ENCODE measurements around the gene P2RX1. TPM values are rescaled to one million over a fixed set of nuclear protein-coding genes. Genes with fewer than 3 reads are reported as not detected.

Gene P2RX1
- total and polyA plus RNA-seq, 2 donors (not counting 1 experiment from before 2014, with no cell fraction given): 25.7 to 84.7 TPM

DNA sequence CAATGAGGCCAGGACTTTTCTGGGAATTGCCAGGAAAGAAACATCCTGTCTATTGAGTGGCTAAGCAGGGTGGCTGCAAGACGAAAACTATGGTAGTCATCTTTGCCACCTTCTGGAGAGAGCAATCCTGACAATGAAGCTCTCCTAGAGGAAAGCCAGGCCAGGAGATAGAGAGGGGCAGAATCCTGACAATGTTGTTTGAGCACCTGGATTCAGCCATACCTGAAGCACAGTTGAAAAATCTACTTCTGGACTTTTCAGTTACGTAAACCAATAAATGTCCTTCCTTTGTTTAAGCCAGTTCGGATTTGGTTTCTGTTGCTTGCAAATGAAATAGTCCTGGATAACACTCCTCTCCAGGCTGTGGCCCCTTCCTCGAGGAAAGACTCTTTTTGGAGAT is 9.4 kb downstream of the P2RX1 start:
- ATAC-seq (ENCODE audit: low read depth) (no peak), DNase-seq (no peak)
- intact Hi-C loops (cut with micrococcal nuclease): loop anchor here (1.0 kb wide), 1 partner anchor 44 kb away; no protein-coding TSS in a partner anchor
- Histone ChIP-seq H3K27me3 (replicated peaks in 1 of 4; ENCODE audit: control extremely low read depth in 1 of 4, control insufficient read depth in 3 of 4, insufficient read depth in 4 of 4, low read length in 3 of 4) (no peaks in the 10 kb centered on the region), H3K27ac (ENCODE audit: low read length in 2 of 2) (no peak overlapping the region), H3K4me3 (ENCODE audit: control extremely low read depth in 1 of 5, extremely low read depth in 1 of 5, insufficient read depth in 1 of 5, low read depth in 2 of 5, low read length in 4 of 5) (no peak overlapping the region), H3K36me3 (replicated peaks in 1 of 2; ENCODE audit: control extremely low read depth in 1 of 2, control insufficient read depth in 1 of 2, extremely low read depth in 1 of 2, insufficient read depth in 2 of 2, low read length in 1 of 2) (no peaks in the 10 kb centered on the region), H3K4me2 (replicated peaks; ENCODE audit: low read depth, low read length, poor library complexity, severe bottlenecking) (no peak overlapping the region), H3K79me2 (ENCODE audit: control insufficient read depth, insufficient read depth, low read length) (peaks cover 46% of the 10 kb centered on the region), H4K20me1 (ENCODE audit: control insufficient read depth, insufficient read depth, low read length, poor library complexity, severe bottlenecking) (no peaks in the 10 kb centered on the region), H3K4me1 (ENCODE audit: control insufficient read depth in 2 of 2, insufficient read depth in 2 of 2, low read length in 2 of 2) (peaks cover 37 to 49% of the 10 kb centered on the region in 2 donors), H3K9me3 (ENCODE audit: control extremely low read depth in 1 of 3, control insufficient read depth in 2 of 3, insufficient read depth in 1 of 3, low read length in 2 of 3) (peaks cover 0 to 12% (median 0%) of the 10 kb centered on the region in 3 donors), H2AFZ (ENCODE audit: insufficient read depth, low read depth, low read length, poor library complexity, severe bottlenecking) (no peak overlapping the region), H3K9ac (ENCODE audit: low read length) (no peak overlapping the region)
- CTCF ChIA-PET: interaction anchor here (0.6 to 5.9 kb wide), 5 partner anchors 9 to 172 kb away, joined by 3 to 47 read pairs (median 4); partner anchors contain the start of gene P2RX1
- Mint-ChIP-seq H3K4me1 (peaks cover 49% of the 10 kb centered on the region), H3K9me3 (ENCODE audit: insufficient read depth) (no peaks in the 10 kb centered on the region), H3K27me3 (no peaks in the 10 kb centered on the region), H3K4me3 (no peak overlapping the region), H3K27ac (no peak overlapping the region)
- TF ChIP-seq, protein P1, sequence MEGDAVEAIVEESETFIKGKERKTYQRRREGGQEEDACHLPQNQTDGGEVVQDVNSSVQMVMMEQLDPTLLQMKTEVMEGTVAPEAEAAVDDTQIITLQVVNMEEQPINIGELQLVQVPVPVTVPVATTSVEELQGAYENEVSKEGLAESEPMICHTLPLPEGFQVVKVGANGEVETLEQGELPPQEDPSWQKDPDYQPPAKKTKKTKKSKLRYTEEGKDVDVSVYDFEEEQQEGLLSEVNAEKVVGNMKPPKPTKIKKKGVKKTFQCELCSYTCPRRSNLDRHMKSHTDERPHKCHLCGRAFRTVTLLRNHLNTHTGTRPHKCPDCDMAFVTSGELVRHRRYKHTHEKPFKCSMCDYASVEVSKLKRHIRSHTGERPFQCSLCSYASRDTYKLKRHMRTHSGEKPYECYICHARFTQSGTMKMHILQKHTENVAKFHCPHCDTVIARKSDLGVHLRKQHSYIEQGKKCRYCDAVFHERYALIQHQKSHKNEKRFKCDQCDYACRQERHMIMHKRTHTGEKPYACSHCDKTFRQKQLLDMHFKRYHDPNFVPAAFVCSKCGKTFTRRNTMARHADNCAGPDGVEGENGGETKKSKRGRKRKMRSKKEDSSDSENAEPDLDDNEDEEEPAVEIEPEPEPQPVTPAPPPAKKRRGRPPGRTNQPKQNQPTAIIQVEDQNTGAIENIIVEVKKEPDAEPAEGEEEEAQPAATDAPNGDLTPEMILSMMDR (IDR thresholded peaks at IDR 0.05): no peak
- no peak for TF ChIP-seq EZH2 (IDR thresholded peaks at IDR 0.05; ENCODE audit: borderline replicate concordance, insufficient read depth, low read depth, low read length, poor library complexity, severe bottlenecking)
- WGBS (ENCODE audit: insufficient coverage): 96% methylated on average over 3 of the region's 4 CpGs
- POLR2A ChIA-PET: interaction anchor here (1.2 kb wide), 1 partner anchor 17 kb away, joined by 4 read pairs; no protein-coding TSS in a partner anchor

GRCh38 chr17:3905017-3905520 is 11.2 kb downstream of the P2RX1 start:
- Histone ChIP-seq H3K4me2 (replicated peaks; ENCODE audit: low read depth, low read length, poor library complexity, severe bottlenecking) (peak overlapping the region; percentile 74), H2AFZ (ENCODE audit: insufficient read depth, low read depth, low read length, poor library complexity, severe bottlenecking) (peak overlapping the region; percentile 33), H3K36me3 (replicated peaks in 1 of 2; ENCODE audit: control extremely low read depth in 1 of 2, control insufficient read depth in 1 of 2, extremely low read depth in 1 of 2, insufficient read depth in 2 of 2, low read length in 1 of 2) (no peaks in the 10 kb centered on the region), H3K4me3 (ENCODE audit: control extremely low read depth in 1 of 5, extremely low read depth in 1 of 5, insufficient read depth in 1 of 5, low read depth in 2 of 5, low read length in 4 of 5) (peak overlapping the region in 2 of 5 experiments; percentile 13 to 33), H3K27me3 (replicated peaks in 1 of 4; ENCODE audit: control extremely low read depth in 1 of 4, control insufficient read depth in 3 of 4, insufficient read depth in 4 of 4, low read length in 3 of 4) (no peaks in the 10 kb centered on the region), H3K4me1 (ENCODE audit: control insufficient read depth in 2 of 2, insufficient read depth in 2 of 2, low read length in 2 of 2) (peaks cover 23 to 33% of the 10 kb centered on the region in 2 donors), H3K27ac (ENCODE audit: low read length in 2 of 2) (peak overlapping the region; percentile 57 to 77), H3K9me3 (ENCODE audit: control extremely low read depth in 1 of 3, control insufficient read depth in 2 of 3, insufficient read depth in 1 of 3, low read length in 2 of 3) (no peaks in the 10 kb centered on the region), H3K9ac (ENCODE audit: low read length) (no peak overlapping the region), H4K20me1 (ENCODE audit: control insufficient read depth, insufficient read depth, low read length, poor library complexity, severe bottlenecking) (no peaks in the 10 kb centered on the region), H3K79me2 (ENCODE audit: control insufficient read depth, insufficient read depth, low read length) (peaks cover 35% of the 10 kb centered on the region)
- Mint-ChIP-seq H3K4me3 (peak overlapping the region; percentile 88), H3K9me3 (ENCODE audit: insufficient read depth) (no peaks in the 10 kb centered on the region), H3K27me3 (no peaks in the 10 kb centered on the region), H3K27ac (peak overlapping the region; percentile 81), H3K4me1 (peaks cover 33% of the 10 kb centered on the region)
- ATAC-seq (ENCODE audit: low read depth) (peak; percentile 52), DNase-seq (peak; percentile 65)
- 13% methylated on average over 7 of the region's 11 CpGs for WGBS (ENCODE audit: insufficient coverage)
- ChIA-PET CTCF (interaction anchor here (2.0 to 5.9 kb wide), 6 partner anchors 8 to 60 kb away, joined by 5 to 47 read pairs (median 18); partner anchors contain the start of genes NCBP3 and P2RX1), POLR2A (interaction anchor here (0.6 to 2.4 kb wide), 12 partner anchors 9 to 238 kb away, joined by 3 to 13 read pairs (median 4); partner anchors contain the start of gene CAMKK1)
- no peak for TF ChIP-seq EZH2 (IDR thresholded peaks at IDR 0.05; ENCODE audit: borderline replicate concordance, insufficient read depth, low read depth, low read length, poor library complexity, severe bottlenecking)
- TF ChIP-seq, protein P1 (IDR thresholded peaks at IDR 0.05): no peak
- intact Hi-C loops (cut with micrococcal nuclease): loop anchor here (2.0 kb wide), 1 partner anchor 58 kb away; the partner anchor contains the start of gene NCBP3
